Colon (tissue), 2 donors: ENCODE results near the gene AGO4.
"Not testable (repeated sequence)": the region's sequence is repeated elsewhere in the genome, so short reads cannot be mapped to it uniquely, and the experiment has no call there.

Source experiments
- FAIRE-seq: peaks from 2 replicates; lab custom pipeline; 2012; peaks lifted over from hg19 to GRCh38; lab: Jason Lieb, UNC
- donor health status: control.
- donor health status: control.

The AGO4 gene

DNA sequence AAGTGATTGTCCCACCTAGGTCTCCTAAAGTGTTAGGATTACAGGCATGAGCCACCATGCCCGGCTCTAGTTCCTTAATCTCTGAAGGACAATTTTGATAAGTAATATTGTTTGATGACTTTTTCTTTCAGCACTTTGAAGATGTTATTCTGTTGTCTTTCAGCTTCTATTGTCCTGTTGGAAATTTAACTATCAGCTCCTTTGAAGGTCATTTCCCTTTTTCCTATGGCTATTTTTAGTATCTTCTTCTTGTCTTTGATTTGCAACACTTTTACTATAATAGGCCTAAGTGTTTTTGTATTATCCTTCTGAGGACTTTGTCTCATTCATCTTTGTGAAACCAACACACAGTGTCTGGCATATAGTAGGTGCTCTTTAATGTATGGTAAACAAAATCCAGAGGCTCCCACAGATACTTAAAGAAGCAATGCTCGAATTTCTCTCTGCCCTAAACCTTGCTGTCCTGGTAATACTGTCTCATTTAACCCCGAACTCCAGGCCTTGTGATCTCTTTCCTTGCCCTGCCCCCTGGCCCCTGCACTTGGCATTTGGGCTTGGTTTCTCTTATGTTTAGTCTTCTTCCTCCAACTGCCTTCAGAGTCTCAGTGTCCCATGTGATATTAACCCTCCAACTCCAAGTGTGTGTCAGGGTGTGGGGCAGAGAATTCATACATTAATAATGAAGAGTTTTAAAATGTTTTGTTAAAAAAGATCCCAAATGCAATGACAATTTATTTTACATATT lies 56.2 kb downstream of the AGO4 start:
- no peak for FAIRE-seq

GRCh38 chr1:35864813-35865212 lies 57.0 kb downstream of the AGO4 start:
- FAIRE-seq: no peak

GRCh38 chr1:35866991-35867390 lies 59.2 kb downstream of the AGO4 start:
- FAIRE-seq: no peak

- not testable (repeated sequence) for FAIRE-seq
Measured at GRCh38 chr1:35869245-35869950, 61.6 kb downstream of the AGO4 start.

- no peak for FAIRE-seq
Measured at GRCh38 chr1:35870651-35871309, 63.0 kb downstream of the AGO4 start.

DNA sequence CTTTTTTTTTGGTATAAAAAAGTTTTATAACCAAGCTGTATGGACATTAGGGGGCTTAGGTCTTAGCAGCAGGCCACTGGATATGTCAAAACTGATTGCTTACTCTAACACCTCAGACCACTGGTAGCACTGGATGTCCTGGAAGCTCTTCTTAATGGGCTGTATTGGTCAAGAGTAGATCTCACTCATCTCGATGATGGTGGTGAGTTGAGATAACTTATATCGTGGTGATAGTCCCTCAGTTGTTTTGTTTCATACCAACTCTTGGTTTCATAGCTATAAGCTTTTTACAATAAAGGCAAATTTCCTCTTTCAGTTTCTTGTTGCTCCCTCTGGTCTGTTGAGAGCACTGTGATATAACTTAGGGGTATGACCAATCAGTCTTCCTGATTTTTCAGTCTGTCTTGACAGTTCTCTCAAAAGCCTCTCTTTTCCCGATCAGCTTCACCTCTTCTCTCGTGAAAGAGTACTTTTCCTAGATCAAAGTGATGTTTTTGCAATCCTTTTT lies 65.5 kb downstream of the AGO4 start:
- FAIRE-seq: no peak

DNA sequence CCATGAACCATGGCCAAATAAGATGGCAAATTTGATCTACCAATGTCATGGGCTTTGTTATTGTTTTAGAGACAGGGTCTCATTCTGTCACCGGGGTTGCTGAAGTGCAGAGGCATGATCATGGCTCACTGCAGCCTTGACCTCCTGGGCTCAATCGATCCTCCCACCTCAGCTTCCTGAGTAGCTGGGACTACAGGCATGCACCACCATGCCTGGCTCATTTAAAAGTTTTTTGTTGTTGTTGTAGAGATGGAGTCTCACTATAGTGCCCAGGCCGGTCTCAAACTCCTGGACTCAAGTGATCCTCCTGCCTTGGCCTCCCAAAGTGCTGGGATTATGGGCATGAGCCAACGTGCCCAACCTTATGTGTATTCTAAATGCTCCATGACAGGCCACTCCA lies 66.3 kb downstream of the AGO4 start:
- FAIRE-seq: not testable (repeated sequence)

DNA sequence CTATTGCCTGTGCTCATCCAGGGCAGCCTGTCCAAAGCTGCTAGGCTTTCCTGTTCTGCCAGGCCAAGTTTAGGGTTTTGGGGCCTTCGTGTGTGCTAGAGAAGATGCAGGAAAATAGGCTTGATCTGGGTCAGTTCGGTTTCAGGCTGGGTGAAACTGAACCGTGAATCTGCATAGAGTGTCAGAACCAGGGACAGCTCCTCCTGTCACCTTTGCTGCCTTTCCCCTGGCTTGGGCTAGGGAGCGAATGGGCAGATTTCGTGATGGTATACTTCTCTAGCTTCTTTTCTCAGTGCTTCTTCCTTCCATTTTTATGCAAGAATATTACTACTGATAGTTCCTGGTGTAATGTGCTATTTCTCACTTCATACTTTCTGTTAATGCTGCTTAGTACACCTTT lies 69.2 kb downstream of the AGO4 start:
- FAIRE-seq: no peak

DNA sequence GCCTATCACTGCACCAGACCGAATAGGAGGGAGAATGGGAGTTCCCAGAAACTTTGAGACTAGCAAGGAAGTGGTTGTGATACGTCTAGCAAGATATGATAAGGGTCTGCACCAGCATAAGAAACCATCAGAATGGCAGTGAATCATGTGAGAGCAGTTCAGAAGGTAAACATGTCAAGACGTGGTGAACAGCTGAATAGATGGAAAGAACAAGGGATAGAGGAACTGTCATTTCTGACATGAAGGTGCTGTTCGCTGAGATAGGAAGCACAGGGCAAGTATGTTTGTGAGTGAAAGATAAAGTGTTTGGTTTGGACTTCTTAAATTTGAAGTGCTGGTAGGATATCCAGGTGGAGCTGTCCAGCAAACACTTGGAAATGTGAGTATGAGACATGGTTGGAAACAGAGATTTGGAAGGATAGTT lies 74.0 kb downstream of the AGO4 start:
- FAIRE-seq: no peak

GRCh38 chr1:35882586-35882944 lies 74.7 kb downstream of the AGO4 start:
- FAIRE-seq: no peak

GRCh38 chr1:35882945-35883634 lies 75.3 kb downstream of the AGO4 start, which contains the start of gene AGO1:
TSS of gene AGO1 (plus strand) at chr1:35883209. CDS start at chr1:35883422, 213 bp downstream.
- no peak for FAIRE-seq

DNA sequence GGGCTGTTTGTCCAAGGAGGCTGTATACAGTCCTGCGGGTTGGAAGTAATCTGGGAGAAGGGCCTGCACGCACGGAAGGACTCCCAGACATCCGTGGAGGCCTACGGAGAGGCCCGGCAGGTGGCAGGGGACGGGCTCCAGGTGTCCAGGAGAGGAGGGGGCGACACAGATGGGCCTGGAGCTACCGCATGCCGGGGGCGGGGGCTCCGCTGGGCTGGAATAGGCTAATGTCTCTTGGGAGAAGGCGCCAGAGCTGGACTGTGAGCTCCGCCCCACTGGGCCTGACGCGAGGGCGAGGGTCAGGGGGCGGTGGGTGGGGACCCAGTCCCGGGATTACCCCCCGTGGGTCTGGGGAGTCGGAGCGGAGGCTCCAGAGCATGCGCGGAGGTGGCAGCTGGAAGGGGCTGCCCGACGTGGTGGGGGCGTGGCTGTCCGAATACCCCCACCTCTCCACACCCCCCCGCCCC lies 75.9 kb downstream of the AGO4 start:
- no peak for FAIRE-seq

GRCh38 chr1:35884934-35885333 lies 77.1 kb downstream of the AGO4 start:
- no peak for FAIRE-seq

DNA sequence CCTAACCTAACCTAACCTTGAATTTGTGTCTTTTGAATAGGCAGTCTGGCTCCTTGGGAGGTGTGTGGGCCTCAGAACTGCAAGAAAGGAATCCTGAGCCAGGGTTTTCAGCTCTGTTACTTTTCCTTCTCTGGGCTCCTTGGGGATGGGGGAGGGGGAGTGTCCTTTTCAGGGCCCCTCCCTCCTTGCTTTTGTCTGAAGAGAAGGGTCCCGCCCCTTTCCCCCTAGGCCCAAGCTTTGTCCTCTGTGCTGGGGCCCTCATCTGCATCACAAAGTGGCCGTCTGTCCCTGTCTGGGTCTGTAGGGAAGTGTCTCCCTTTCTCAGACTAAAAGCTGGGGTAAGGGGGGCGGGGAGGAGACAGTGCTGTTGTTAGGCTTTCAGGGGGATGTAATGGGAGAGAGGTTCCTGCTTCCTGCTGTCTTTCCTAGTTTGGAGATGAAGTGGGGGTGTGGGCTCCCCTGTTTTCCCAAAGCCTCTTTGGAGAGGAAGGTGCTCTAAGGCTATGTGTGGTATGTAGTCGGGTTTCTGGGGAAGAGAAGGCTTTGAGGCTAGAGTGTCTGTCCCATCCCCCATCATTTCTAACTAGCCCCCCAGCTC lies 78.2 kb downstream of the AGO4 start:
- no peak for FAIRE-seq

GRCh38 chr1:35886577-35887431 lies 79.0 kb downstream of the AGO4 start:
- no peak for FAIRE-seq

DNA sequence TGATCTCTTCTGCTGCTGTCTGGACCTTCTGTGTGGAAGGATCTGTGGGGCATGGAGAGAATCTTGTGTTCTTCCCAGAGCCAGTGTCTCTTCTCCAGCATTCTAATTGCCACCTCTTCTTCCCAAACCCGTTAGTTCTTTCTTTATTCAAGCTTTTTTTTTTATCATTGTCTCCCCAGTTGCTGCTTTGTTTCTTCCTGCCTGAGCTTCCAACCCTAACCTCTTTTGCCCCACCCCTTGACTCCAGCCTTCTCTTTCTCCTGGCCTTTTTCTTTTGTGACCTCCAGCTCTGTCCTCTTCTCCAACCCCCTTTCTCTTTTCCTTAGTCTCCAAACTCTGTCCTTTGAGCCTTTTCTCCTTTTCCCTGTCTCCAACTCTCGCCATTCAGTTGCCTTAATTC lies 79.7 kb downstream of the AGO4 start:
- no peak for FAIRE-seq

DNA sequence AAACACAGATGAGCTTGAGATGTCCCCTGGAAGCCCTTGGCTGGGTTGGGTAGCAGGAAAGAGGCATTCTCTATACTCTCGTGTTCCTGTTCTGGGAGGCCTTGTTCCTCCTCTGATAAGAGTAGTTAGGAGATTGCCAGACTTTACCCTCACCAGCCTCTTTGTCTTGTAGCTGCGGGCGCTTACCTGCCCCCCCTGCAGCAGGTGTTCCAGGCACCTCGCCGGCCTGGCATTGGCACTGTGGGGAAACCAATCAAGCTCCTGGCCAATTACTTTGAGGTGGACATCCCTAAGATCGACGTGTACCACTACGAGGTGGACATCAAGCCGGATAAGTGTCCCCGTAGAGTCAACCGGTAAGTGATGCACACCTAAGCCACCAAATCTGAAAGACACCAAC lies 80.4 kb downstream of the AGO4 start:
- FAIRE-seq: no peak

DNA sequence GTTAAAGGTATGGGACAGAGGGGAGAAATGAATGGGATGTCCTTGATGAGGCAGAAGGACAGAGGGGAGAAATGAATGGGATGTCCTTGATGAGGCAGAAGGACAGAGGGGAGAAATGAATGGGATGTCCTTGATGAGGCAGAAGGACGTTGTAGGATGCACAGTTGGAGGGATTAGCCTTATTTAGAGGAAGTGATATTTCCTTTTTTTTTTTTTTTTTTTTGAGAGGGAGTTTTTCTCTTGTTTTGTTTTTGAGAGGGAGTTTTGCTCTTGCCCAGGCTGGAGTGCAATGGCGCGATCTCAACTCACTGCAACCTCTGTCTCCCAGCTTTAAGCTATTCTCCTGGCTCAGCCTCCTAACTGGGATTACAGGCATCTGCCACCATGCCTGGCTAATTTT lies 81.2 kb downstream of the AGO4 start:
- not testable (repeated sequence) for FAIRE-seq

GRCh38 chr1:35893051-35893879 lies 85.4 kb downstream of the AGO4 start:
- no peak for FAIRE-seq

DNA sequence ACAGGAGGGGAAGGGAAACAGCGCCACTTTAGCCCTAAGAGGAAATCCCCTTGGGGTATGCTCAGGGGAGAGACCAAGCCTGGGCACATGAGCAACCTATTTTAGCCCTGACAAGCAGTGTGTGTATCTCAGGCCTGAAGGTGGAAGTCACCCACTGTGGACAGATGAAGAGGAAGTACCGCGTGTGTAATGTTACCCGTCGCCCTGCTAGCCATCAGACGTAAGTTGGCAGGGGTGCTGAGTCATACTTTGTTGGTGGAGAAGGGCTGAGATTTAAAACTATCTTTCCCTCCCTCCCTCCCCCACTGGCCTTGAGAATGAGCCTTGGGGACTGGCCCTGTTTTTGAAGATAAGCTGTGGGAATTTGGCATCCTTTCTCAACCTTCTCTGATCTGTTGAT lies 86.4 kb downstream of the AGO4 start:
- FAIRE-seq: no peak
